ENCODE measurements around the gene SLC15A1. TPM values are rescaled to one million over a fixed set of nuclear protein-coding genes. Genes with fewer than 3 reads are reported as not detected.

SLC15A1 gene
- total RNA-seq, 4 donors from 2014 or later: not detected

GRCh38 chr13:98781470-98781869 lies 29.0 kb upstream of the SLC15A1 start:
- no peaks in the 10 kb centered on the region for H3K4me1 ChIP-seq
- TF ChIP-seq EP300 (IDR thresholded peaks at IDR 0.05) (no peak), CTCF (IDR thresholded peaks at IDR 0.05) (no peak), POLR2A (IDR thresholded peaks at IDR 0.05) (no peak)
- H3K9me3 ChIP-seq: no peaks in the 10 kb centered on the region
- H3K27ac ChIP-seq: no peak overlapping the region
- H3K36me3 ChIP-seq: no peaks in the 10 kb centered on the region
- no peak overlapping the region for H3K4me3 ChIP-seq
- WGBS, 2 donors: 73 to 83% methylated on average over 11 of the region's 11 CpGs
- no peak for DNase-seq (ENCODE audit: low spot score in 2 of 2)
- no peaks in the 10 kb centered on the region for H3K27me3 ChIP-seq

- H3K36me3 ChIP-seq: no peaks in the 10 kb centered on the region
- WGBS, 2 donors: 72 to 75% methylated on average over 11 of the region's 11 CpGs
- no peak overlapping the region for H3K27ac ChIP-seq
- H3K27me3 ChIP-seq: no peaks in the 10 kb centered on the region
- H3K4me1 ChIP-seq: no peaks in the 10 kb centered on the region
- H3K9me3 ChIP-seq: no peaks in the 10 kb centered on the region
- H3K4me3 ChIP-seq: no peak overlapping the region
- DNase-seq (ENCODE audit: low spot score in 2 of 2): no peak
- no peak for TF ChIP-seq POLR2A (IDR thresholded peaks at IDR 0.05)
- TF ChIP-seq CTCF (IDR thresholded peaks at IDR 0.05): no peak
- TF ChIP-seq EP300 (IDR thresholded peaks at IDR 0.05): no peak
These were observed 28.6 kb upstream of the SLC15A1 start for GRCh38 chr13:98781045-98781444.

- no peaks in the 10 kb centered on the region for H3K27me3 ChIP-seq
- H3K9me3 ChIP-seq: no peaks in the 10 kb centered on the region
- TF ChIP-seq POLR2A (IDR thresholded peaks at IDR 0.05): no peak
- TF ChIP-seq CTCF (IDR thresholded peaks at IDR 0.05): no peak
- TF ChIP-seq EP300 (IDR thresholded peaks at IDR 0.05): no peak
- H3K27ac ChIP-seq: no peak overlapping the region
- no peaks in the 10 kb centered on the region for H3K36me3 ChIP-seq
- WGBS, 2 donors: 17 to 40% methylated on average over 2 of the region's 2 CpGs
- H3K4me3 ChIP-seq: no peak overlapping the region
- H3K4me1 ChIP-seq: no peaks in the 10 kb centered on the region
- DNase-seq (ENCODE audit: low spot score in 2 of 2): no peak
These were observed 28.0 kb upstream of the SLC15A1 start for GRCh38 chr13:98780451-98780850.

GRCh38 chr13:98779695-98780094 lies 27.2 kb upstream of the SLC15A1 start:
- Histone ChIP-seq H3K4me3 (no peak overlapping the region), H3K36me3 (no peaks in the 10 kb centered on the region), H3K4me1 (no peaks in the 10 kb centered on the region), H3K9me3 (no peaks in the 10 kb centered on the region), H3K27ac (no peak overlapping the region), H3K27me3 (no peaks in the 10 kb centered on the region)
- no peak for DNase-seq (ENCODE audit: low spot score in 2 of 2)
- 84 to 95% methylated on average over 1 of the region's 1 CpG for WGBS, 2 donors
- TF ChIP-seq EP300 (IDR thresholded peaks at IDR 0.05) (no peak), CTCF (IDR thresholded peaks at IDR 0.05) (no peak), POLR2A (IDR thresholded peaks at IDR 0.05) (no peak)

- Histone ChIP-seq H3K4me1 (no peaks in the 10 kb centered on the region), H3K27me3 (no peaks in the 10 kb centered on the region), H3K9me3 (no peaks in the 10 kb centered on the region), H3K36me3 (no peaks in the 10 kb centered on the region), H3K27ac (no peak overlapping the region), H3K4me3 (no peak overlapping the region)
- no peak for DNase-seq (ENCODE audit: low spot score in 2 of 2)
- WGBS, 2 donors: 68 to 77% methylated on average over 8 of the region's 8 CpGs
- TF ChIP-seq POLR2A (IDR thresholded peaks at IDR 0.05) (no peak), CTCF (IDR thresholded peaks at IDR 0.05) (no peak), EP300 (IDR thresholded peaks at IDR 0.05) (no peak)
These were observed 26.3 kb upstream of the SLC15A1 start for GRCh38 chr13:98778749-98779148.
